Right atrium auricular region (tissue), 2 donors: ENCODE results near the gene LPP. TPM values are rescaled to one million over a fixed set of nuclear protein-coding genes. Genes with fewer than 3 reads are reported as not detected.

Experiments used
- DNase-seq: peaks from one replicate; pipeline ENCODE4 v3.0.0-alpha.2; 2019; ENCODE audit warnings: low spot score
- H3K27ac ChIP-seq, 2 donors: fragments of 200-600 bp; sonication (generic); 1 replicate in 1 of 2; 2 replicates in 1 of 2; pipeline ENCODE4 v1.5.1; 2016 to 2019
- H3K27me3 ChIP-seq, 2 donors: fragments of 200-600 bp; sonication (generic); one replicate each; pipeline versions ENCODE4 v1.5.1 to v1.6.0; 2017 to 2019
- H3K36me3 ChIP-seq: fragments of 200-600 bp; sonication (generic); one replicate; pipeline ENCODE4 v1.5.1; 2016
- H3K4me1 ChIP-seq, 2 donors: fragments of 200-600 bp; sonication (generic); one replicate each; pipeline versions ENCODE4 v1.5.1 to v1.6.0; 2017 to 2019
- H3K4me3 ChIP-seq, 2 donors: fragments of 200-600 bp; sonication (generic); 1 replicate in 1 of 2; 2 replicates in 1 of 2; pipeline ENCODE4 v1.5.1; 2017 to 2019; ENCODE audit warnings: mild to moderate bottlenecking in 1 of 2, moderate library complexity in 1 of 2
- H3K9me3 ChIP-seq, 2 donors: fragments of 200-600 bp; sonication (generic); one replicate each; pipeline ENCODE4 v1.5.1; 2019
- total RNA-seq, 2 donors: library from RNA; depleted of rRNA; stranded (reverse); fragments of >200 nt; gene quantifications; one replicate each; pipeline ENCODE4 v1.1.0, GENCODE V29; 2016
- TF ChIP-seq, protein P1 (sequence below), 2 donors: fragments of 200-600 bp; sonication (generic); IDR thresholded peaks; one replicate each; pipeline ENCODE4 v1.5.1; 2019; ENCODE audit warnings: antibody characterized with exemption in 2 of 2

LPP gene
- total RNA-seq, 2 donors from 2014 or later = 117 to 186 TPM

DNA sequence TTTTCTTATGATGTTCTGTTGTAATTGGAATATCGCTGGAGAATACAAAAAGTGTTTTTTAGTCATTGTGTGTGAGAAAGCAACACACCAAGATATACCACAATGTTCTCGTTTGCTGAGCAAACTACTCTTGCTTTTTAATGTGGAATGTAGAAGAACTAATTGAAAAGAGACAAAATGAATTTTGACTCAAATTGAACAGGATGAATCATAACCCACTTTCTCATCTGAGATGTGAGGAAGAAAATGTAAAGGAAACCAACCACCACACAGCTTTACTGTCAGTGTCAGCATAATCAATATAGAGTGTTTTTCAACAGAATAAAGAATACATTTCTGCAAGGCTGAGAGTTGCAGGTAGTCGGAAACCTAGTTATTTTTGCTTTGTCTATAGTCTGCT lies 569.0 kb downstream of the LPP start:
- no peaks in the 10 kb centered on the region for H3K9me3 ChIP-seq
- H3K27ac ChIP-seq = no peak overlapping the region
- peaks cover 0 to 3% of the 10 kb centered on the region in 2 donors for H3K4me1 ChIP-seq
- TF ChIP-seq, protein P1, sequence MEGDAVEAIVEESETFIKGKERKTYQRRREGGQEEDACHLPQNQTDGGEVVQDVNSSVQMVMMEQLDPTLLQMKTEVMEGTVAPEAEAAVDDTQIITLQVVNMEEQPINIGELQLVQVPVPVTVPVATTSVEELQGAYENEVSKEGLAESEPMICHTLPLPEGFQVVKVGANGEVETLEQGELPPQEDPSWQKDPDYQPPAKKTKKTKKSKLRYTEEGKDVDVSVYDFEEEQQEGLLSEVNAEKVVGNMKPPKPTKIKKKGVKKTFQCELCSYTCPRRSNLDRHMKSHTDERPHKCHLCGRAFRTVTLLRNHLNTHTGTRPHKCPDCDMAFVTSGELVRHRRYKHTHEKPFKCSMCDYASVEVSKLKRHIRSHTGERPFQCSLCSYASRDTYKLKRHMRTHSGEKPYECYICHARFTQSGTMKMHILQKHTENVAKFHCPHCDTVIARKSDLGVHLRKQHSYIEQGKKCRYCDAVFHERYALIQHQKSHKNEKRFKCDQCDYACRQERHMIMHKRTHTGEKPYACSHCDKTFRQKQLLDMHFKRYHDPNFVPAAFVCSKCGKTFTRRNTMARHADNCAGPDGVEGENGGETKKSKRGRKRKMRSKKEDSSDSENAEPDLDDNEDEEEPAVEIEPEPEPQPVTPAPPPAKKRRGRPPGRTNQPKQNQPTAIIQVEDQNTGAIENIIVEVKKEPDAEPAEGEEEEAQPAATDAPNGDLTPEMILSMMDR (IDR thresholded peaks at IDR 0.05) = no peak
- H3K36me3 ChIP-seq = no peaks in the 10 kb centered on the region
- H3K27me3 ChIP-seq = no peaks in the 10 kb centered on the region
- DNase-seq = no peak
- no peak overlapping the region for H3K4me3 ChIP-seq

DNA sequence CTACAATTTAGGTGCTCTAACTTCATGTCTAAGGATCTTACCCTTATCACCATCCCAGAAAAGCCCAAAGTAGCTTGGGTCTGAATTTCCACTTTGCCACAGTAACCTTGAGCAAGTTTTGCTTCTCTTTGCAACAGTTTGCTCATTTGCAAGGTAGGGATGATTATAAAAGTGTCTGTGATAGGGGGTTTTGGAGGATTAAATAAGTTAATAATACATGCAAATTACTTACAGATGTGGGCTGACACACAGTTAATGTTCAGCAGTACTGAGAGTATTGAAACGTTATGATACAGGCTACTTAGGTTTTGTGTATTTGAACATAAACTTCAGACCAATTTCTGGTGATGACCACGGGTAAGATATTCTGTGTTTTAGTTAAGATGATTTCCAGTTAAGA lies 573.1 kb downstream of the LPP start:
- Histone ChIP-seq H3K4me1 (peaks cover 0 to 4% of the 10 kb centered on the region in 2 donors), H3K4me3 (no peak overlapping the region), H3K9me3 (no peaks in the 10 kb centered on the region), H3K27me3 (no peaks in the 10 kb centered on the region), H3K27ac (no peak overlapping the region), H3K36me3 (no peaks in the 10 kb centered on the region)
- no peak for DNase-seq
- TF ChIP-seq, protein P1 (IDR thresholded peaks at IDR 0.05) = no peak

DNA sequence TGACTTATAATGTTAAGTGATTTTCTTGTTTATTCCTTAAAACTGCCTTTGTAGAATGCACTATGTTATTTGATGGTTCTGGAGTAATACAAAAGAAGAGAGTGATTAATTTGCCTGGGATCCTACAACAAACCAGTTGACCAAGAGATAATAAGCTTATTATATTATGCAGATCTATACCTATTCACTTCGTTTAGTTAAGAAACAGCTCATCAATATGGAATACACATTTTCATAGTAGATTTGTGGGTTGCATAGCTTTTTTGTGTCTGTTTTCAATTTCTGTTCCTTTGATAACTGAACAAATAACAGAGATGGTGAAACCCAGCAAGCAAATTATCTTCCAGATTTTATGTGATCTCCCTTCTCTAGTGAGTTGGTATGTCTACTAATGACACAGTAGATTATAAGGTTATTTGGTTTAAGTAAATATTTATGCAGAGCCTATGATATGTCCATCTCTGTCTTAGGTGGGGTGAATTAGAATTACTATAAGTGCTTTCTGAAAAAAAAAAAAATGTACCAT lies 574.5 kb downstream of the LPP start:
- Histone ChIP-seq H3K27ac (no peak overlapping the region), H3K4me3 (no peak overlapping the region), H3K4me1 (peaks cover 0 to 4% of the 10 kb centered on the region in 2 donors), H3K27me3 (no peaks in the 10 kb centered on the region), H3K36me3 (no peaks in the 10 kb centered on the region), H3K9me3 (no peaks in the 10 kb centered on the region)
- DNase-seq = no peak
- TF ChIP-seq, protein P1 (IDR thresholded peaks at IDR 0.05) = no peak

DNA sequence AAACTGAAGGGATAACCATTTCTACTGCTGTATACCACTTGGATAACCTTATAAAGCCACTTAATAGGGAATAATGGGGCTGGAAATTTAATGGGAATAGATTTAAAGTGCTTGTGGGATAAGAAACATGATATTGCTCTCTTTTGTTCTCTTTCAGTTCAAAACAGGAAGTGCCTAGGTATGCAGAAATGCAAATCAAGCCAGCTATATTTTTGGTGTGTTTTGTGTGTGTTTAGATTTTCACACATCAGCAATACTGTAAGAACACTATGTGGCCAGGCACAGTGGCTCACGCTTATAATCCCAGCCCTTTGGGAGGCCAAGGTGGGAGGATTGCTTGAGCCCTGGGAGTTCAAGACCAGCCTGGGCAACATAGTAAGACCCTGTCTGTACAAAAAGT lies 575.5 kb downstream of the LPP start:
- TF ChIP-seq, protein P1 (IDR thresholded peaks at IDR 0.05) = no peak
- no peak overlapping the region for H3K27ac ChIP-seq
- H3K27me3 ChIP-seq = no peaks in the 10 kb centered on the region
- H3K4me3 ChIP-seq = no peak overlapping the region
- no peak for DNase-seq
- H3K9me3 ChIP-seq = no peaks in the 10 kb centered on the region
- peaks cover 0 to 4% of the 10 kb centered on the region in 2 donors for H3K4me1 ChIP-seq
- no peaks in the 10 kb centered on the region for H3K36me3 ChIP-seq

DNA sequence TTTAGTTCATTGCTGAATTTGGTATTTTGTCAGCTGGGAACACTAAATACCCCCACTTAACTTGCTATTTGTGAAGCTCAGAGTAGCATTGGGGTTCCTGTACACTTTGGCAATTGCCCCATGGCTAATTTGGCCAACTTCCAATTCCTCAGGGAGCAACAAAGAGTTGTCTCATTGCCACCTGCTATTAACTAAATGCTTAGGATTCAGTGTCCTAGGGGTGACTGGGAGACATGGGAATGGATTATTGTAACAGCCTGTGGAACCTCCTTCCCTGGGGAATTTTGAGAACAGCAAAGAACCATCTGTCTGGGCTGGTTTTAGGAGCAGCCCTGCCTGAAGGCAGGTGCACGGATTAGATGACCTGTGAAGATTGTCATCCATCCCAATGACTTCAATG lies 580.4 kb downstream of the LPP start:
- DNase-seq = no peak
- Histone ChIP-seq H3K27me3 (no peaks in the 10 kb centered on the region), H3K4me3 (no peak overlapping the region), H3K36me3 (no peaks in the 10 kb centered on the region), H3K4me1 (peaks cover 0 to 4% of the 10 kb centered on the region in 2 donors), H3K27ac (peak overlapping the region in 1 of 2 donors; percentile 61), H3K9me3 (no peaks in the 10 kb centered on the region)
- TF ChIP-seq, protein P1 (IDR thresholded peaks at IDR 0.05) = no peak

DNA sequence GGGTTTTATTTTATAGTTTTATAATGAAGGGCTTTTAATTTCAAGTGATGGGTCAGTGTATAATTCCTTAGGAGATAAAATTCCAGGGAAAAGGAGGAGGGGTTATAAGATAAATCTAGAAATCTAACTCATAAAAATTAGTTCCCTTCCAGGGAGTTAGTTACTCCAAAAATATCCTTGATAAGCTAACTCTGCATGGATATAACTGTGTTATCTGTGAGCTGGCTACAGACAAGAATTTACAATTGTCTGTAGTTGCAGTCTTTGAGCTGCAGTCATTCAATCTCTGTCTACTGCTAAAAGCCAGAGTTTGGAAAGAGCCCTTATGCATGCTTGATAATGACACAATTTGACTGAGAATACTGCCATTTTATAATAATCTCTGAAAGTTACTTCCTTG lies 585.6 kb downstream of the LPP start:
- Histone ChIP-seq H3K4me3 (no peak overlapping the region), H3K9me3 (no peaks in the 10 kb centered on the region), H3K27ac (peak overlapping the region in 1 of 2 donors; percentile 35), H3K36me3 (no peaks in the 10 kb centered on the region), H3K4me1 (peaks cover 0 to 24% of the 10 kb centered on the region in 2 donors), H3K27me3 (no peaks in the 10 kb centered on the region)
- TF ChIP-seq, protein P1 (IDR thresholded peaks at IDR 0.05) = no peak
- DNase-seq = no peak
